A673 (cell line): ENCODE measurements around the gene PLB1.

Source experiments
- CTCF ChIP-seq: fragments of 300-800, 200-600 bp; sonication (generic); conservative IDR thresholded peaks from 2 replicates; pipeline ENCODE4 v1.5.1; 2017; ENCODE audit warnings: low read depth, mild to moderate bottlenecking, antibody characterized with exemption, low read length, moderate library complexity, mixed read lengths
- EZH2 ChIP-seq: fragments of 200-600 bp; sonication (generic); IDR thresholded peaks from 2 replicates; pipeline ENCODE4 v1.6.1; 2017; ENCODE audit warnings: borderline replicate concordance, low read depth, mild to moderate bottlenecking, mixed read lengths, antibody characterized with exemption, low read length; ENCODE audit not compliant: poor library complexity, severe bottlenecking

GRCh38 chr2:28626376-28626775, 130.5 kb downstream of the PLB1 start:
- no peak for TF ChIP-seq CTCF
- no peak for TF ChIP-seq EZH2
